GM19452 (cell line): ENCODE data around the gene LKAAEAR1.
"Not testable (repeated sequence)": the region's sequence is repeated elsewhere in the genome, so short reads cannot be mapped to it uniquely, and the experiment has no call there.

ENCODE experiments used
- ATAC-seq: cut with Tn5 transposase; IDR thresholded peaks from one replicate; pipeline ENCODE4 v1.9.1; 2021; ENCODE audit not compliant: unreplicated experiment

The LKAAEAR1 gene

DNA sequence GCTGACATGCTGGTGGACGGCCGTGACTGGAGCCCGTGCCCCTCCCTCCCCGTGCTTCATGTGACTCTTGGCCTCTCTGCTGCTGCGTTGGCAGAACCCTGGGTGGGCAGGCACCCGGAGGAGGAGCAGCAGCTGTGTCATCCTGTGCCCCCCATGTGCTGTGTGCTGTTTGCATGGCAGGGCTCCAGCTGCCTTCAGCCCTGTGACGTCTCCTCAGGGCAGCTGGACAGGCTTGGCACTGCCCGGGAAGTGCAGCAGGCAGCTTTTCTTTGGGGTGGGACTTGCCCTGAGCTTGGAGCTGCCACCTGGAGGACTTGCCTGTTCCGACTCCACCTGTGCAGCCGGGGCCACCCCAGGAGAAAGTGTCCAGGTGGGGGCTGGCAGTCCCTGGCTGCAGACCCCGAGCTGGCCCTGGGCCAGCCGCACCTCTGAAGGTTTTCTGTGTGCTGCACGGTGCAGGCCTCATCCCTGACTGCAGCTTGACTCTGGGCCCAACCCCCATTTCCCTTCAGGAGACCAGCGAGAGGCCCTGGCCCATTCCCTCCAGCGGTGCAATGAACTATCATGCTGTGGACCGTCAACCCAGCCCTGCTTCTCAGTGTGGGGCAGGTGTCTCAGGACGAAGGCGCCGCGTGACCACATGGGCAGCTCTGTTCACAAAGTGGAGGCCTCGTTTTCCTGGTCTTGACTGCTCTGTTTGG is 15.0 kb upstream of the LKAAEAR1 start:
- ATAC-seq = no peak

DNA sequence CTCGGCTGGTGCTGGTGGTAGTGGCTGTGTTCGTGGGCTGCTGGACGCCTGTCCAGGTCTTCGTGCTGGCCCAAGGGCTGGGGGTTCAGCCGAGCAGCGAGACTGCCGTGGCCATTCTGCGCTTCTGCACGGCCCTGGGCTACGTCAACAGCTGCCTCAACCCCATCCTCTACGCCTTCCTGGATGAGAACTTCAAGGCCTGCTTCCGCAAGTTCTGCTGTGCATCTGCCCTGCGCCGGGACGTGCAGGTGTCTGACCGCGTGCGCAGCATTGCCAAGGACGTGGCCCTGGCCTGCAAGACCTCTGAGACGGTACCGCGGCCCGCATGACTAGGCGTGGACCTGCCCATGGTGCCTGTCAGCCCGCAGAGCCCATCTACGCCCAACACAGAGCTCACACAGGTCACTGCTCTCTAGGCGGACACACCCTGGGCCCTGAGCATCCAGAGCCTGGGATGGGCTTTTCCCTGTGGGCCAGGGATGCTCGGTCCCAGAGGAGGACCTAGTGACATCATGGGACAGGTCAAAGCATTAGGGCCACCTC is 14.3 kb upstream of the LKAAEAR1 start:
- no peak for ATAC-seq

DNA sequence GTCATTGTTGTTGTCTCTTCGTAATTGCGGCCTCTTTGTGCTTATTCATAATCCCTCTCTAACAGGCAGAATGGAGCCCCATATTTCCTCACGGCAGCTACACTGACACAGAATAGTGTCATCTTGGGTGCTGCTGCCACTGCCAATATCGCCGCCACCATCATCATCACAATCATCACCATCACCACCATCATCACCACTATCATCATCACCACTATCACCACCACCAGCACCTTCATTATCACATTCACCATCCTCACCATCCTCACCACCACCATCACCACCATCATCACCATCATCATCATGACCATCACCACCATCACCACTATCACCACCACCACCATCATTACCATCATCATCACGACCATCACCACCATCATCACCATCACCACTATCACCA is 12.3 kb upstream of the LKAAEAR1 start:
- no peak for ATAC-seq

DNA sequence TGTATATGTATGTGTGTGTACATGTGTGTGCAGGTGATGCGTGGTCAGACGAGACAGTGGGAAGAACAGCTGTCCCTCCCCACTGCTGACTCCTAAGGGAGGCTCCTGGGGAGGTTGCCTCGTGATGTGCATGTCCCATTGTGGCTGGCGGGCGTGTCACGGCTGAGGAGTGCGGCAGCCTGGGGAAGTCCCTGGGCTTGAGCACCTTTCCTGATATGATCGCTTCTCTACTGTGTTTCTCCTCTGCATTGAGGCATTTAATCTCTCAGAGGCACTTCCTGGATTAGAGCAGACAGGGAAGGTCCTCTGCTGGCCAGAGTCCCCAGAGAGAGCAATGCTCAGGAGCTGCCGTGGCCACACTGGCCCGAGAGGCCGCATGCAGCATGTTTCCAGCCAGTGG is 11.7 kb upstream of the LKAAEAR1 start:
- no peak for ATAC-seq

DNA sequence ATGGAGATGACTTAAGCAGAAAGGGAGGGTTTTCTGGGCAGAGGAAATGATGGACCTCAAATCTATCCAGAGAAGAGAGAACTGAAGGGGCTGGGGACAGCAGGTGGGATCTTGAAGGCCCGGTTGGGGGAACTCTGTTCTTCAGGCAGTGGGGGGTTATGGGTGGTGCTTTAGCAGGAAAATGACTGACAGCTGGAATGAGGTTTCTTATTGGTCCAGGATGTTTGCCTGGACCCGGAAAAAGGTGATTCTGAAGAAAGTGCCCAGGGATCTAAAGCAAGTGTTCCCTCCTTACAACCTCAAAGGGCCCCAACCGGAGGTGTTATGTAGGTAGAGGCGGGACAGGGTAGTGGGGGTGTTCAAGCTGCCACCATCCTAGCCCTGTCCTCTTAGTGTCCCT is 11.3 kb upstream of the LKAAEAR1 start:
- ATAC-seq = no peak

DNA sequence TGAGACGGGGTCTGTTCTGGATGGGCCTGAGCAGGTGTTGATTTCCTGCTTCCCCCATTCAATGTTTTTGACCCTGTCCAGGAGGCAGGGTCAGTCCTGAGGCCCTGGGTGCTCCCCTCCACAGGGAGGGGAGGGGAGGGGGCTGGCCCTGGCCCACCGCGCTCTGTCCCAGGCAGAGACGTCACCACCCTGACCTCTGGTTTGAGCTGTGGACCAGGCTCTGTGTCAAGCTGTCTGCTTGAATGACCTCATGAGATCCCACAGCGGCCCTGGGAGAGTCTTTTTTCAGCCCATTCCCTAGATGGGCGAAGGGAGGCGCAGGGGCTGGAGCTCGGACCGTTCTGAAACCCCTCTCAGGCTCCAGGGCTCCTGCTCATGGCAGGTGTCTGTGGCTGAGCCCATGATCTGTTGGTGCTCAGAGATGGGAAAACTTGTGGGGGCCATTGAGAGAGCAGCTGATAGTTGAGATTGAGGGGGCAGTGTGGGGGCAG is 8.9 kb upstream of the LKAAEAR1 start:
- no peak for ATAC-seq

DNA sequence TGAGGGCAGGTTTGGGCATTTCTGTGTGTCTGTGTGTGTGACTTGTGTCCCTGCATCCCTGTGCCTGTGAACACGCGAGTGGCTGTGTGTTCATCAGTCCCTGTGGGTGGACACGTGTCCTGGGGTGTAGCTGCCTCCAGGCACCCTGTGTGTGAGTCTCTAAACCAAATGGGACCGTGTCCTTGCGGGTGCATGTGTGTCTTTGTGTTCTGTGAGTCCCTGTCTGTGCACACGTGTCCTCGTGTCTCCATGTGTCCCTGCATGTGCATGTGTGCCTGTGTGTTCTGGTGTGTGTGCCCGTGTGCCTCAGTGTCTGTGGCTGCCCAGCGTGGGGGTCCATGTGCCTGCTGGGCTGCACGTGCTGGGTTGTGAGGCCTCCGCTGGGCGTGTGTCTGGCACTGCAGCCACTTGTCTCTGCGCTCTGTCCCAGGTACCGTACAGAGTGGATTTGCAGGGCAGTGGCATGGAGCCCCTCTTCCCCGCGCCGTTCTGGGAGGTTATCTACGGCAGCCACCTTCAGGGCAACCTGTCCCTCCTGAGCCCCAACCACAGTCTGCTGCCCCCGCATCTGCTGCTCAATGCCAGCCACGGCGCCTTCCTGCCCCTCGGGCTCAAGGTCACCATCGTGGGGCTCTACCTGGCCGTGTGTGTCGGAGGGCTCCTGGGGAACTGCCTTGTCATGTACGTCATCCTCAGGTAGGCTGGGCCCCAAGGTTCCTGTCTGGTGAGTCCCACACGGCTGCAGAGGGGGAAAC is 8.2 kb upstream of the LKAAEAR1 start:
- no peak for ATAC-seq

DNA sequence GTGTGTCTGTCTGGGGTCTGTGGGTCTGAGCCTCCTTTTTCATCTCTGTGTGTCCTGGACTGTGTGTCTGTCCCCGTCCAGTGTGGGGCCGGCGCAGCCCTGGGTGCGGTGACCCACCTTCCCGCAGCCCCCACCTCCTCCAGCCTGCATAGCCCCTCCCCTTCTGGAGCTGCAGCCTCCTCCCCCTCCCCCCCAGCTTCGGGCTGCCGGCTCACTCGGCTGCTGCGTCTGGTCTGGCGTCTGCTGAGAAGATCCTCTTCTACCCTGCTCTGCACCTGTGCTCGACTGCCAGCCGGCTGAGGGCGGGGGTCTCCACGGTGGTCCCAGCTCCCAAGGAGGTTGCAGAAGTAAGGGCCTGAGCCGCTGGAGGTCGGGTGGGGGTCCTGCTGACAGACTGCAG is 7.6 kb upstream of the LKAAEAR1 start:
- ATAC-seq = no peak

DNA sequence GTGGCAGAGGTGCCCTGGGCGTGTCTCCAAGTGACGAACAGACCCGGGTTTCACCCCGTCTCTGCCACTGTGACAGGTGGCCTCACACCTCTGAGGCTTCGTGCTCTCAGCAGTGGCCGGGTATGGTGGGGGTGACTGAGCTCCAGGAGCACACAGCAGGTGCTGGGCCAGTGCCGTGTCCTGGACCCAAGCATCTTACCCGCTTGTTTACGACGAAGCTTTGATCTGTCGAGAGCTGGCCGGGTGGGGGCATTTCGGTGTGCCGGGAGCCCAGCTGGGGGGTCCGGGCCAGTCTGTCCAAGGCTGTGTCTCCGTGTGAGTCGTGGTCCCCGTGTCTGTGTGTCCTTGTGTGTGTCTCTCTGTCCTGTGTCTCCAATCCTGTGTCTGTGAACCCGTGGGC is 7.1 kb upstream of the LKAAEAR1 start:
- ATAC-seq = no peak

DNA sequence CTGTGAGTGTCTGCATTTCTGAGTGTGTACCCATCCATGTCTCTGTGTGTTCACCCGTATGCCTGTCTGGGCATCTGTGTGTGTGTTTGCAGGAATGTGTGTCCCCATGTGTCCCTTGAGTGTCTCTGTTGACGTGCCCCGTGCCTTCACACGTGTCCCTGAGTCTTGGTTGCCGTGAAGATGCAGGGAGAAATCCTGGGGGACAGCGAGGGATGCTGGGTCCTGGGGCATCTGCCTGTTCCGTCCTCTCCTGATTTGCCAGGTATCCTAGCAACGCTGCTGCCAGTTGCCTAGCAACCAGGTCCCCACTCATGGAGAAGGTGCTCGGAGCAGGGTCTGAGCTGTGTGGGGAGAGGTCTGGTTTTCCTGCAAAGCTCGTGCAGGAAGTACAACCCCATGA is 6.0 kb upstream of the LKAAEAR1 start:
- no peak for ATAC-seq

DNA sequence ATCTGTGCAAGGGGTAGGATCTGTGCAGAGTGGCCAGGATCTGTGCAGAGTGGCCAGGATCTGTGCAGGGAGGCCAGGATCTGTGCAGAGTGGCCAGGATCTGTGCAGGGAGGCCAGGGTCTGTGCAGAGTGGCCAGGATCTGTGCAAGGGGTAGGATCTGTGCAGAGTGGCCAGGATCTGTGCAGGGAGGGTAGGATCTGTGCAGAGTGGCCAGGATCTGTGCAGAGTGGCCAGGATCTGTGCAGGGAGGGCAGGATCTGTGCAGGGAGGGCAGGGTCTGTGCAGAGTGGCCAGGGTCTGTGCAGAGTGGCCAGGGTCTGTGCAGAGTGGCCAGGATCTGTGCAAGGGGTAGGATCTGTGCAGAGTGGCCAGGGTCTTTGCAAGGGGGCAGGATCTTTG is 4.4 kb upstream of the LKAAEAR1 start:
- ATAC-seq = not testable (repeated sequence)

DNA sequence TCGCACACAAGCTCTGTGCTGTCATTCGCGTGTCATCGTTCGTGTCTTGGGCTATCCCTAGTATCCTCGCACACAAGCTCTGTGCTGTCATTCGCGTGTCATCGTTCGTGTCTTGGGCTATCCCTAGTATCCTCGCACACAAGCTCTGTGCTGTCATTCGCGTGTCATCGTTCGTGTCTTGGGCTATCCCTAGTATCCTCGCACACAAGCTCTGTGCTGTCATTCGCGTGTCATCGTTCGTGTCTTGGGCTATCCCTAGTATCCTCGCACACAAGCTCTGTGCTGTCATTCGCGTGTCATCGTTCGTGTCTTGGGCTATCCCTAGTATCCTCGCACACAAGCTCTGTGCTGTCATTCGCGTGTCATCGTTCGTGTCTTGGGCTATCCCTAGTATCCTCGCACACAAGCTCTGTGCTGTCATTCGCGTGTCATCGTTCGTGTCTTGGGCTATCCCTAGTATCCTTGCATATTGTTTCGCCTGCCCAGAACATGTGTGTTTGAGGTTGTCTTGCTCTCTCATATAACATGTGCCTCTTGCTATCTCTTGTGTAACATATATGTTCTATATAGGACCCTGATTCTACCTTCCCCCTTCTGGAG is 3.1 kb upstream of the LKAAEAR1 start:
- not testable (repeated sequence) for ATAC-seq

DNA sequence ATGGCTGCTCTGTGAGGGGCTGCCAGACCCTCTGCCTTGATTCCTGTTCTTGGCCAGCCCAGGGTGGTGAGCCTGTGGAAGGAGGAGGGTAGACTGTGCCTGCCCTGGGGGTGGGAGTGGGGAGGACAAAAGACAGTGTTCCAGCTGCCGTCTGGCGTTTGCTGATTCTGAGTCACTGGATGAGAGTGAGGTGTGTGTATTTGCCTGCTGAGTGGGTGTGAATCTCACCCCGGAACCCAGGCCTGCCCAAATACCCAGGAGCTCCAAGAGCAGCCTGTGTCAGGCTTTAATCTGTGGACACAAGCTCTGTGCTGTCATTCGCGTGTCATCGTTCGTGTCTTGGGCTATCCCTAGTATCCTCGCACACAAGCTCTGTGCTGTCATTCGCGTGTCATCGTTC is 2.6 kb upstream of the LKAAEAR1 start:
- ATAC-seq = no peak

DNA sequence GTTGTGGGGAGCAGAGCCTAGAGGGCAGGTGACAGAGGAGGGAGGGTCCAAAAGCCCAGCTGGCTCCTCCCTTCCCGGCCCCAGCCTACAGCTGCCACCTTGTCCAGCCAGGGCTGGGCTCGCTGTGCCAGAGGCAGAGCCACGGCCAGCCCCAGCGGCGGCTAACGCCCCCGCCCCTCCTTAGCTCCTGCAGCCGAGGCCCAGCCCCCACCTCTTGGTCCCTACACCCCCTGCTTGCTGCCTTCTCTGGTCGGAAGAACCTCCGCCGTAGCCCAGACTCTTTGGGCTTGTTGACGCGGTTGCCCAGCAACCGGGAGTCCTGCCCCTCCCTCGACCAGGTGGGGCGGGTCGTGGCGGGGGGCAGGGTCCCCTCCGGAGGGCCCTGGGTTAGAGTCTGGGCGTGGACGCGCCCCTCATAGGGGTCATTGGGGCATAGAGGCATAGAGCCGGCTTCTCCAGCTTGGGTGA is 521 bp upstream of the LKAAEAR1 start:
- ATAC-seq = no peak

DNA sequence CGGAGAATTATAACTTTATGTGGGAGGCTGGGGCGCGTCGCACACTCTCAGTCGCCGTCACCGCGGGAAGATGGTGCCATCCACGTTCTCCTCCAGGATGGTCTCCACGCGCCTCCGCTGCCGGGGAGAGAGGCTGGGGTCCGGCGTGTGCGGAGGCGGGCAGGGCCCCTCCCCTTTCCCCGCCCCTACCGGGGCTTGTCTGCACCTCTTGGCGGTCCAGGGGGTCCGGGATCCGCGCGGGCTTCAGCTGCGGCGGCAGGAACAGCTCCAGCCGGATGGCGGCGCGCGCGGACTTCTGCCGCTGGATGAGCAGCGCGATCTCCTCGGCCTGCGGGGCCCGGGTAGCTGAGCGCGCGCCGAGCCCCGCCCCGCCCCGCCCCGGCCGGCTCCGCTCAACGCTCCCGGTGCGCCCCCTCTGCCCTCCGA is 807 bp downstream of the LKAAEAR1 start:
- ATAC-seq = no peak

DNA sequence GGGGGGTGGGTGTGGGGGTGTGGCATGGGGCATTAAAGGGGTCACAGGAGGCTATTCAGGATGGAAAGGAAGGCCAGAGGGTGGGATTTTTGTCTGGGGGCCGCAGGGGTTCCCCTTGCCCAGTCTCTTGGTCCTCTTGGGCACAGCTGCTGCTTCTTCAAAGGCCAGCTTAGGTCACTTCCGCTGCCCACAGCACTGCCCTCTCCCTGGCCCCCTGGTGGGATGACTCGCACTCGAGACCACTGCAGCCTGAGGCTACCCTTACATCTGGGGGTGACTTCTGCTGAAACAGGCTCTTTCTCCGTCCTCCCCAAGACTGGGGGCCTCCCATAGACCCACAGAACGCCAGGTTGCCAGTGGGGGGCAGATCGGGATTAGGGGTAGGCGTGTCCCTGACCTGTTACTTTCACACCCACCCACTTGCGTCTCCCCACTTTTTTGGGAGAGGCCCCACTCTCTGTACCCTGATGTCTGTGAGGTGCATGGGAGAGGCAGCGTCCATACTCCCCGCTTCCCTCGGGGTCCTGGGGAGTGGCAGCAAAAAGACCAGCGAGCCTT is 1.3 kb downstream of the LKAAEAR1 start:
- ATAC-seq = no peak

DNA sequence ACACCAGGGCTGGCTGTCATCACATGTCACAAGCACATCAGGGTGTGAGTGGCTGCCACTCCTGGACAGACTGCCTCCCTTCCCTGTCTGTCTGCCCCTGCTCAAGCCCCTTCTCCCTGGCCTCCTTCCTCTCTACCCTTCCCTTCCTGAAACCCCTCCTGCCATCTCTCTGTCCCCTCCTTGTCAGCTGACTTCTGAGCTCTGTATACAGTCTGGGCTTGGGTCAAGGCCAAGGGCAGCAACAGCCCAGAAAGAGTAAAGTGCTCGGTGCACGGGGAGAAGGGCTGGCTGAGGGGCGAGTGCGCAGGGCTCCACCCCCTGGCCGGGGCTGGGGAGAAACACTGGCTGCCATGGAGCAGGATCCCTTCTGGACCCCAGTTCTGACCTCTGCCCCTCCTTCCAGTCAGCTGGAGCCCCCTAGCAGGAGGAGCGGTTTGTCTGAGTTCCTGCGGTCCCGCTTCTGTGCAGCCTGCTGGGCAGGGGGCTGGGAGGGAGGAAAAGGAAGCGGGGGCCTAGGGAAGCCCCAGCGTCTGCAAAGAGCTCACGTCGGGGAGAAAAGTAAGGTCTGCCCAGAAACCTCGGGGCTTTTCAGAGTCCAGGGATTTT is 2.0 kb downstream of the LKAAEAR1 start:
- no peak for ATAC-seq

DNA sequence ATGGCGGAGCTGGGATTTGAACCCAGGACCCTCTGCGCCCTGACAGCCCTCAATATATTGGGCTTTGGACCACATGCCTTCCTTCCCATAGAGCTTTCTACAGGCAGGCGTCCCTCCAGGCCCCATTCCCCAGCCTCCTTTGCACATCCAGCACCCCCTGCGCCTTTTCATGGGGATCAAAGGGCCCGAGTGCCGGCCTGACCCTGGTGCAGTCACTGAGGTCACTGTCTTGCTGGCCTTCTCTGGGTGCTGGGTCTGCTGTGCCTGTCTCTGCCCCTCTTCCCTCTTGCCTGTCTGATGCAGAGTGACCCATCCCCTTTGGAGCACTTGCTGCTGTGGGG is 2.6 kb downstream of the LKAAEAR1 start:
- ATAC-seq = no peak

DNA sequence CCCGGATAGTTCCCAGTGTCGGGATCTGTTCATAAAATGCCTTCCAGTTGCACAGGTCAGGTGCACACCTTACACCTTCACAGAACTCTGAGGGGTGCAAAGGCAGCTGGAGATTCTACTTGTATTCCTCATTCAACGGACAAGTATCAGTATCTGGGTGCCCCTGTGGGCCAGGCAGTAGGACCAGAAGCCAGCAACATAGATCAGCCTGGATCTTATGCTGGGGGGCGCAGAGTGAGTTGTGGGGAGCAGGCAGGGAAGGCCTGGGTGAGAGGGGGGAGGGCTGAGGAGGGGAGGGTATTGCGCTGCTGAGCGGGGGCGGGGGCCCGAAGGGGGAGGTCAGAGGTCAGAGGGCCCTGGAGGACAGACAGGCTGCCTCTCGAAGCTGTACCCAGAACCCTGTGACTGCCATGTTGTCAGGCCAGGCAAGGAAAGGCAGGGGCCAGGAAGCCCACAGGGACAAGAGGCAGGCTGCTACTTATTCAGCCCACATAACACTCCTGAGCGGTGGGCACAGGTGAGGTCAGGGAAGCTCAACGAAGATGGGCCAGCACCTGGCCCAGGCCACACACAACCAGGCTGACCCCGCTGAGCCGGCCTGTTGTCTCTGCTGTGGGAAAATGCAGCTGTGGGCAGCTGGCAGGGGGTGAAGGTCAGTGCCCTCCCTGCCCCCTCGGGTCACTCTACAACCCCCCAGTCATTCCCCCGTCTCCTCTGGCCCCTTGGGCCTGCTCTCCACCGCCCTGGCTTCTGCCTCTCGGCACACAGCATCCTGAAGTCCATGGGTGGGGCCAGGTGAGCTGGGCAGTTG is 3.2 kb downstream of the LKAAEAR1 start:
- ATAC-seq = no peak
